ENCODE data around the gene SLC26A5. TPM values are rescaled to one million over a fixed set of nuclear protein-coding genes. Genes with fewer than 3 reads are reported as not detected.

The SLC26A5 gene, protein sequence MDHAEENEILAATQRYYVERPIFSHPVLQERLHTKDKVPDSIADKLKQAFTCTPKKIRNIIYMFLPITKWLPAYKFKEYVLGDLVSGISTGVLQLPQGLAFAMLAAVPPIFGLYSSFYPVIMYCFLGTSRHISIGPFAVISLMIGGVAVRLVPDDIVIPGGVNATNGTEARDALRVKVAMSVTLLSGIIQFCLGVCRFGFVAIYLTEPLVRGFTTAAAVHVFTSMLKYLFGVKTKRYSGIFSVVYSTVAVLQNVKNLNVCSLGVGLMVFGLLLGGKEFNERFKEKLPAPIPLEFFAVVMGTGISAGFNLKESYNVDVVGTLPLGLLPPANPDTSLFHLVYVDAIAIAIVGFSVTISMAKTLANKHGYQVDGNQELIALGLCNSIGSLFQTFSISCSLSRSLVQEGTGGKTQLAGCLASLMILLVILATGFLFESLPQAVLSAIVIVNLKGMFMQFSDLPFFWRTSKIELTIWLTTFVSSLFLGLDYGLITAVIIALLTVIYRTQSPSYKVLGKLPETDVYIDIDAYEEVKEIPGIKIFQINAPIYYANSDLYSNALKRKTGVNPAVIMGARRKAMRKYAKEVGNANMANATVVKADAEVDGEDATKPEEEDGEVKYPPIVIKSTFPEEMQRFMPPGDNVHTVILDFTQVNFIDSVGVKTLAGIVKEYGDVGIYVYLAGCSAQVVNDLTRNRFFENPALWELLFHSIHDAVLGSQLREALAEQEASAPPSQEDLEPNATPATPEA
- not detected in 2 replicates for total RNA-seq
- not detected for total RNA-seq (2013)
- not detected in 2 replicates for polyA plus RNA-seq
- not detected in 2 replicates for polyA minus RNA-seq

DNA sequence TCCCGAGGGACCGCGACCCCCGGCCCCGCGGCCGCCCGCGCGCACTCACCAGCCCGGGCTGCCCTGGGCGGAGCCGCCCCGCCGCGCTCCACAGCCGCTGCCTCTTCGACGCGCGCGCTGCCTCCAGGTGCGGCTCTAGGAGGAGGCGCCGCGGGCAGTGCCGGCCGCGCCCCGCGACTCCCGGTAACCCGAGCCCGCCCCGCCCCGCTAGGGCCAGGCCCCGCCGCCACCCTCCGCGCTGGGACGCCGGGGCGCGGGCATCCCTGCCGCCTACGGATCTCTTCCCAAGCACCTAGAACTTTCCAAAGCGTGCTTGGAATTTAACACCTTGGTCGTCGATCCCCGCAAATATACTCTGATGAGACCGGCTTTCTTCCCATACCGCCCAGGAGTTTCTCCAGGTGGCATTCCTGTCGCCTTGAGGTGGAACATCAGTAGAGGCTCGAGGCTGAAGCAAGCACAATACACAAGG is at the start of gene SLC26A5:
TSS of gene SLC26A5 (minus strand) at position 159 of the 472 bp plus-strand sequence. CDS start 24,693 bp downstream, outside the sequence.
- ChIA-PET POLR2A (no interaction called here), CTCF (no interaction called here)
- Histone ChIP-seq H3K27ac (ENCODE audit: low read length in 2 of 2) (no peak within 1 kb of the TSS), H3K4me2 (replicated peaks; ENCODE audit: low read depth, low read length, poor library complexity, severe bottlenecking) (peak within 1 kb of the TSS; percentile 72), H3K36me3 (replicated peaks in 1 of 2; ENCODE audit: control extremely low read depth in 1 of 2, control insufficient read depth in 1 of 2, extremely low read depth in 1 of 2, insufficient read depth in 2 of 2, low read length in 1 of 2) (no peaks in the 10 kb centered on the region), H3K9me3 (ENCODE audit: control extremely low read depth in 1 of 3, control insufficient read depth in 2 of 3, insufficient read depth in 1 of 3, low read length in 2 of 3) (peaks cover 0 to 7% (median 0%) of the 10 kb centered on the region in 3 donors), H3K4me1 (ENCODE audit: control insufficient read depth in 2 of 2, insufficient read depth in 2 of 2, low read length in 2 of 2) (peaks cover 12 to 23% of the 10 kb centered on the region in 2 donors), H3K4me3 (ENCODE audit: control extremely low read depth in 1 of 5, extremely low read depth in 1 of 5, insufficient read depth in 1 of 5, low read depth in 2 of 5, low read length in 4 of 5) (peak within 1 kb of the TSS in 3 of 5 experiments; percentile 21 to 36 (median 23)), H4K20me1 (ENCODE audit: control insufficient read depth, insufficient read depth, low read length, poor library complexity, severe bottlenecking) (no peaks in the 10 kb centered on the region), H2AFZ (ENCODE audit: insufficient read depth, low read depth, low read length, poor library complexity, severe bottlenecking) (peak within 1 kb of the TSS; percentile 58), H3K27me3 (replicated peaks in 1 of 4; ENCODE audit: control extremely low read depth in 1 of 4, control insufficient read depth in 3 of 4, insufficient read depth in 4 of 4, low read length in 3 of 4) (peaks cover 0 to 41% (median 29%) of the 10 kb centered on the region in 4 experiments), H3K9ac (ENCODE audit: low read length) (no peak within 1 kb of the TSS), H3K79me2 (ENCODE audit: control insufficient read depth, insufficient read depth, low read length) (no peaks in the 10 kb centered on the region)
- Mint-ChIP-seq H3K4me1 (peaks cover 14% of the 10 kb centered on the region), H3K27ac (no peak within 1 kb of the TSS), H3K4me3 (peak within 1 kb of the TSS; percentile 81), H3K9me3 (ENCODE audit: insufficient read depth) (peaks cover 3% of the 10 kb centered on the region), H3K27me3 (peaks cover 77% of the 10 kb centered on the region)
- ATAC-seq (ENCODE audit: low read depth) (peak; percentile 28), DNase-seq (no peak)
- intact Hi-C loops (cut with micrococcal nuclease): no loop called here
- TF ChIP-seq EZH2 (IDR thresholded peaks at IDR 0.05; ENCODE audit: borderline replicate concordance, insufficient read depth, low read depth, low read length, poor library complexity, severe bottlenecking): no peak
- no peak for TF ChIP-seq CTCF (IDR thresholded peaks at IDR 0.05)
- 2% methylated on average over 51 of the region's 54 CpGs for WGBS (ENCODE audit: insufficient coverage)

Data from B cell (primary cell).